ENCODE results near the gene PRKCH. TPM values are rescaled to one million over a fixed set of nuclear protein-coding genes. Genes with fewer than 3 reads are reported as not detected.
A peak's percentile ranks its signal among the peaks of the same experiment; 100 is the strongest.

The PRKCH gene
- 10 to 100 TPM; 15.9 to 19.4 (median 18.9) TPM for polyA plus RNA-seq (ENCODE audit: insufficient read length in 3 of 3)
- long read RNA-seq, donor 1 = 0 reads
- long read RNA-seq, donor 2 = 0 reads
- long read RNA-seq, donor 3, partial matches to known transcripts = 5 of 8 reads
- long read RNA-seq, donor 3, other reads (novel, unspliced or antisense) = 0 of 8 reads
- long read RNA-seq, donor 4, partial matches to known transcripts = 0 of 4 reads
- long read RNA-seq, donor 4, other reads (novel, unspliced or antisense) = 0 of 4 reads
- long read RNA-seq, donor 5 = 0 reads
- long read RNA-seq, donor 6 = 0 reads
- long read RNA-seq, donor 7, partial matches to known transcripts = 0 of 3 reads
- long read RNA-seq, donor 7, other reads (novel, unspliced or antisense) = 0 of 3 reads
- long read RNA-seq, donor 8 = 0 reads
- long read RNA-seq, donor 9, partial matches to known transcripts = 0 of 4 reads
- long read RNA-seq, donor 9, other reads (novel, unspliced or antisense) = 0 of 4 reads
- long read RNA-seq, donor 10, partial matches to known transcripts = 0 of 1 reads
- long read RNA-seq, donor 10, other reads (novel, unspliced or antisense) = 0 of 1 reads
- long read RNA-seq, donor 11, transcript PRKCH-201 (14 exons, 3,582 nt) = major isoform, 6 of 6 reads
- long read RNA-seq, donor 11, partial matches to known transcripts = 0 of 6 reads
- long read RNA-seq, donor 11, other reads (novel, unspliced or antisense) = 0 of 6 reads
- long read RNA-seq, donor 12, partial matches to known transcripts = 0 of 2 reads
- long read RNA-seq, donor 12, other reads (novel, unspliced or antisense) = 0 of 2 reads
- long read RNA-seq, donor 13 = 0 reads
- long read RNA-seq, donor 14, partial matches to known transcripts = 0 of 3 reads
- long read RNA-seq, donor 14, other reads (novel, unspliced or antisense) = 0 of 3 reads
- long read RNA-seq, donor 15, partial matches to known transcripts = 0 of 2 reads
- long read RNA-seq, donor 15, other reads (novel, unspliced or antisense) = 0 of 2 reads
- long read RNA-seq, donor 16, transcript PRKCH-201 (14 exons, 3,582 nt) = major isoform, 5 of 5 reads
- long read RNA-seq, donor 16, partial matches to known transcripts = 0 of 5 reads
- long read RNA-seq, donor 16, other reads (novel, unspliced or antisense) = 0 of 5 reads

DNA sequence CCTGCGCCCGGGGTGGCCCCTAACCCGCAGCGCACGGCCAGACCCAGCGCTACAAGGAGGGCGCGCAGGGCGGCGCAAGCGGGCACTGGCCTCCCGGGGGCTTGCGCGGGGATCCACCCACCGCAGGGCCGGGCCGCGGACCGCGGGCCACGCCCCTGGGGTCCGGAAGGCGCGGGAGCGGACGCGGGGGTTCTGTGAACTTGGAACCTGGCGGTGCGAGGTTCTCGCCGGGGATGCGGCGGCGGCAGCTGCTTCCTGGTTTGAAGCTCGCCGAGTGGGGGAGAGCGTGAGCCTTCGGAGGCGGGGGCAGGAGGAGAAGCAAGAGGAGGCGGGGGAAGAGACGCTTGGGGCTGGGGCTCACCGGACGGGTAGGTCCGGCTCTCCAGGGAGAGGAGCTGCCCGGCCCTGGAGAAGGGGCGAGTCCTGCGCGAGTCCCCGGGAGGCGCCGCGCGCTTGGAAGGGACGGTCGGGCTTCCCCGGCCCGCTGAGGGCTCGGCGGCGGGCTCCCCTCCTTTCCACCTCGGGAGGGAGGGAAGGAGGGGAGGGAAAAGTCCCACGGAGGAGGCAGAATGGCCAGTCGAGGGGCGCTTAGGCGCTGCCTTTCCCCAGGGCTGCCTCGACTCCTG is at the start of gene PRKCH:
TSS of gene PRKCH (plus strand) at position 195 of the 626 bp plus-strand sequence. CDS start 523 bp downstream, outside the sequence.
- DNase-seq (ENCODE audit: extremely low read depth in 1 of 11, low read depth in 9 of 11, low spot score in 4 of 11) = peak in 8 of 11 donors; percentile 32 to 55 (median 44)

DNA sequence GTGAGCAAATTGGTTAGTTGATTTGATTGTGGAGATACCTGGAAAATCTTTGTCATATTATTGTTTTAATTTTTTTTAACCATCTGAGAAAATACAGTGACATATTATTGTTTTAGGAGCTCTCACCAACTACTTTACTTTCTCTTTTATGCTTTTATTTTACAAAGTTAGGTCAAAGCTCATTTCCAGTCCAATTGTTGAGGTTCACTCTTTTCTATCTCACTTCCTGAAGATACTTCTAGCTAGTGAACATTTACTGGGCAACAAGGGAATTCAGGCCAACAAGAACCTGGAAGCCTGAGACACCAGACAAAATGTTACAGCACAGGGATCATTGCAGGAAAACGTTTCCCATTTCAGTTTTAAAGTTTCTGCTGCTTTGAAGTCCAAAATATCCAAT is 44.1 kb upstream of the PRKCH start:
- no peak for DNase-seq (ENCODE audit: extremely low read depth in 1 of 11, low read depth in 9 of 11, low spot score in 4 of 11)

DNA sequence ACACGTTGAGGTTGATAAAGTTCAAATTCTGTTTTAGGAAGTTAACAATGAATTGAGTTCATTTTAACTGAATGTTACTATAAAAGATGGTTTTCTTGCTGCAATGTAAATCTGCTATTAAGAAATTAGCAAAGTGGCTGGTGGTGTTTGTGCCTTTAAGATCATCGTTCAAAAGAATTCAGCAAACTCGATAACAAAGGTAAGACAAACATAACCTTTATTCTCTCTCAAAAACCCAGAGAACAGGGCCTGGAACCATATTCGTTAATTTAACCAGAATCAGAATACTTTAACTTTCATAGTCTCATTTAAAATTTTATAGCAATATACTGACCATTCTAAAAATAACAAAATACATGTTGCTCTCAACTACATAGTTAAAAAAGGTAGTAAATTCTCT is 43.6 kb upstream of the PRKCH start:
- DNase-seq (ENCODE audit: extremely low read depth in 1 of 11, low read depth in 9 of 11, low spot score in 4 of 11) = no peak

DNA sequence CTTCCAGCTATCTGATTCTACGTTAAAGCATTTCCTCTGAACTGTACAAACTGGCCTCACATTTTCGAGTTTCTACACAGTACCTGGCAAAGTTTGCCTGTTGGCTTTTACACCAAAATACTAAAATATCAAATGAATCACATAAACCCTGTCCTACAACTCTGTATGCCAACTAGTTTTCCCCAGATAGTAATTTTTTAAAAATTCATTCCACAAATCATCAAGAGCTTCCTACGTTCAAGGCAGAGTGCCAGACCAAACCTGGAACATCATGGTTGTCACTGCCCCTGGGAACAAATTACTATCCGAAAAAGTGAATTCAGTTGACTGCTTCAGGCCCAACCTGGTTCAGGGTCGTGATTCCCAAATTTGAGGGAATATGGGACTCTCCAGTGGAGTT is 42.3 kb upstream of the PRKCH start:
- no peak for DNase-seq (ENCODE audit: extremely low read depth in 1 of 11, low read depth in 9 of 11, low spot score in 4 of 11)

DNA sequence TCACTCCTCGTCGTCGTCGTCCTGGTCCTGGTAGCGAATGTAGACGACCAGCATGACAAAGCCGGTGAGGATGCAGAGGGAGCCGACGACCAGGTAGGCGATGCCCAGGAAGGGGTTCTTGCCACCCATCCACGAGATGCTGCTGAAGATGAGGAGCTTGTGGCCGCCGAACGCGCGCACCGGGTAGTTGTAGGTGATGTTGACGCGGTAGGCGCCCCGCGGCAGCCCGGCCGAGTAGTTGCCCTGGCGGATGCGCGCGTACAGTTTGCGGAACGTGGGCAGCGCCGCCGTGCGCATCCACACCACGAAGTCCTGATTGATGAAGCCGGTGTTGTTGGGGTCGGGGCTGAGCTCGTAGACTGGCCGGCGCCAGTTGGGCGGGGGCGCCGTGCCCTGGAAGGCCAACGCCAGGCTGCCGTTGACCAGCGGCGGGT is 41.3 kb upstream of the PRKCH start:
- no peak for DNase-seq (ENCODE audit: extremely low read depth in 1 of 11, low read depth in 9 of 11, low spot score in 4 of 11)

DNA sequence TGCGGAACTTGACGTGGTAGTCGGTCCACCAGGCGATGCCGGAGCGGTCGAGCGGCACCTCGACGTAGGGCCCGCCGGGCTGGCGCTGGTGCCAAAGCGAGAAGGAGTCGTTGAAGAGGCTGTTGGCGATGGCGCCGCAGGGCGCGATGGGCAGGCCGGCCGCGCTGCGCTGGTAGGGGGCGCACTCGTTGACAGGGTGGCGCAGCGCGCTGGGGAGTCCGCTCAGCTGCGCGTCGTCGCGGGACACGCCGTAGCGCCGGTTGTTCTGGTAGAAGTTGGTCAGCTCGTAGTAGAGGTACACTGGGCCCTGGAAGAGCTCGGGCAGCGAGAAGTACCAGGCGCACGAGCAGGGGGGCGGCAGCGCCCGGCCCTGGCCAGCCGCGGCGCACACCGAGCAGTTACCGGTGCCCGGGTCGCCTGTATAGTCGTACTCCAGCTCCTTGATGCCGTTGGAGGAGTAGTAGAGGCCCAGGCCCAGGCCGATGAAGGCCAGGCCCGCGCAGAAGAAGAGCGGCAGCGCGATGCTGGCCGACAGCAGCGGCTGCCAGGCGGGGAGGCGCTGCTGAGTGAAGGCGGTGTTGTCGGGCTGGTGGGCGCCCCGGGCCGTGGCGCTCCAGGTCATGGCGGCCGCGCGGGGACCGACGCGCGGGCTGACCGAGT is 40.7 kb upstream of the PRKCH start:
- DNase-seq (ENCODE audit: extremely low read depth in 1 of 11, low read depth in 9 of 11, low spot score in 4 of 11) = peak in 4 of 11 donors; percentile 37 to 57 (median 52)

DNA sequence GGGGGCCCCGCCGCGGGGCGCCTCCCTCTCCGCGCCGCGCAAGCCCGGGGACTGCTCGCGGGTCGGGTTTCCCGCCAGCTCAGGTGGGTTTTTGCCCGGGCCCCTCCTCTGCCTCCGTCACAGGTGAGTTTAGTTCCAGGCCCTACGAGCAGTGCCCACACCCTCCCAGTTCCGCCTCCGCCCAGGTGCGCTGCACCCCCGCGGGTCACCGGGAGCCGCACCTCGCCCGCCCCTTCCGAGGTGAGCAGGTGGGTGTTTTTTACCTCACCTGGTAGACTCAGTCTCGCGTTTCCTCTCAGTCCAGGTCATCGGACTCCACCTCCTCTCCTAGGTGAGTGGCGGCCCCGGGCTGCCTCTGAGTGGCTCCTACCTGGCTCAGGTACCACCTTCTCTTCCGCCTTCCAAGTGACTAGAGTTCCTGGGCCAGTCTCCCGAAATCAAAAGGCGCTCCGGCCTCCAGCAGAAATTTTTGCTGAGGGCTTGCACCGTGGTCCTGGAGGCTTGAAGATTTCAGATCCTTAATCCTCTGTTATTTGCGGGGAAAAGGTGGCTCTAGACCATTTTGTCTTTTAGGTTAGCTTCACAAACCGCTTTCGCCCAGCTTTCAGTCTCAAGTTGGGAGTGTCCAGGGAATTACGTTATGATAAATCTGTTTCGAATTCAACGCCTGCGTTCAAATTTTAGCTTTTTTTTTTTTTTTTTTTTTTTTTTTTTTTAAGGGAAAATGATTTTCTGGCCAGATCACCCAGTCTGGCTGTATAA is 40.0 kb upstream of the PRKCH start, which contains the start of gene TMEM30B:
TSS of gene TMEM30B (minus strand) at position 153 of the 762 bp plus-strand sequence. CDS start 191 bp downstream, outside the sequence.
- peak in 4 of 11 donors; percentile 31 to 50 (median 40) for DNase-seq (ENCODE audit: extremely low read depth in 1 of 11, low read depth in 9 of 11, low spot score in 4 of 11)

DNA sequence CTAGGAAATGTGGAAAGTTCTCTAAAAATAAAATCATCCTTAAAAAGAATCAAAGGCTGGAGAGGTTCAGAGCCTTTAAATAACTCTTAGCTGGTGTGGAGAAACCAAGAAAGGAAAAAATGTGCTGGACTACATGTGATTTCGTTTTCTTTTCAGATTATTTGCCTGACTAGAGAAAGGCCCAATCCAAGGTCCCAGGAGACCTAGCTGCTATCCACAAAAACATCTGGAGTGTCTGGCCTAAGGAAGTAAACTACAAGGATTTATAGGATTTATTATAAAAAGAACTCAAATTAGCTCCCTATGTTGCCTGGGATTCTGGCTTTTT is 39.5 kb upstream of the PRKCH start:
- no peak for DNase-seq (ENCODE audit: extremely low read depth in 1 of 11, low read depth in 9 of 11, low spot score in 4 of 11)

DNA sequence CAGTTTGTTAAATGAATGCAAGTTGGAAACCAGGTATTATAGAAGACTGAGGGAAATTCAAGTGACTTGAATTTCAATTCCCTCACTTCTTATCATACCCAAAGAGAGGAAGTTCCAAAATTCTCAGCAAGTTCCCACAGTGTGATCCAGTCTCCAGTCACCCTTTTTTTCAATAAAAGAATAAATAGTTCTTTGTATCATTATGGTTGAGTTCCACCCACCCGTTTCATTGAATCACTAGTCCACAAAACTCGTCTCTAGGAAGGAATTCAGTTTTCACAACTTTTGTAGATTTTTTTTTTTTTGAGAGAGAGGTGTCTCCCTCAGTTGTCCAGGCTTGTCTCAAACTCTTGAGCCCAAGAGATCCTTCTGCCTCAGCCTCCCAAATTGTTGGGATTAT is 38.6 kb upstream of the PRKCH start:
- DNase-seq (ENCODE audit: extremely low read depth in 1 of 11, low read depth in 9 of 11, low spot score in 4 of 11) = no peak

DNA sequence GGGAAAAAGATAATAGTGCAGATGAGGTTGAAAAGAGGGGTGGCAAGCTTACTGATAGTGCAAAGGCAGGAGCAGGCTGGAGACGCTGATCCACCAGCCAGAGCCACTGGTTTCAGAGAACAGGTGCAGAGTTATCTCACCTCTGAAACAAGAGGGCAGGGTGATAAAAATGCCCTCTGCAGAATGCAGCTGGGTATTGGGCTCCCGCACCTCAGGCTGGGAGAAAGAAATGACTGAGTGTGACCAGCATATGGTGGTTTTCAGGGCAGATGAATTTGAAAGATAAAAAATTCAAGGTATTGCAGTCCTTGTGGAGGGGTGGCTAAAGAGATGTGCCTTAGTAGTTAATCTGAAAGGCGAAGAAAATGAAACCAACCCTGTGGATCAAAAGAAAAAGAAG is 37.4 kb upstream of the PRKCH start:
- DNase-seq (ENCODE audit: extremely low read depth in 1 of 11, low read depth in 9 of 11, low spot score in 4 of 11) = no peak

DNA sequence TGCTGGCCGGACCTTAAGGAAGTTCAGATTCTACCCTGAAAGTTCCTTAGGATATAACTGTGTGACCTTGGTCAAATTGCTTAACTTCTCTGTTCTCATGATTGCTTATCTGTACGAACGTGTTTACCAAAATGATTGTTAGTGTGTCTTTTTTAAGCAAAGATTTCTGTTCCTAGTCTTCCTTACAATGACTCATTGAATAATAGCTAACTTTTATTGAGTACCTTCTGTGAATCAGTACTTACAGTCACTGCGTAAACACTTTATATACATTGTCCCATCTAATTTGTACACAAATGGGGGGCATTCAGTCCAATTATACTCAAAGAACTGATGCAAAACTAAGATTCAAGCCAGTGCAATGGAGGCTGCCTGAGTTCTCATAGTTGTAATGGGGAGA is 36.0 kb upstream of the PRKCH start:
- DNase-seq (ENCODE audit: extremely low read depth in 1 of 11, low read depth in 9 of 11, low spot score in 4 of 11) = no peak

DNA sequence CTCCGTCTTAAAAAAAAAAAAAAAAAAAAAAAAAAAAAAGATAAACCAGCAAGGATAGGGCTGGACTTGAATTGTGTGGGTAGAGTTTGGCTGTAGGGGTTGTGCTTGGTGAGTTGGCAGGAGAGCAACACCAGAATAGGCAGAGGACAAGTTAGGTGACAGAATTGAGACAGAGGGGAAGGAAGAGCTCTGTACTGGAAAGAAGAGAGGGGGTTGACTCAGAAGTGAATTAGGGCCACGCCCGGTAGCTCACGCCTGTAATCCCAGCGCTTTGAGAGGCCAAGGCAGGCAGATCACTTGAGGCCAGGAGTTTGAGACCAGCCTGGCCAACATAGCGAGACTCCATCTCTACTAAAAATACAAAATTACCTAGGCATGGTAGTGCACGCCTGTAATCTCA is 34.2 kb upstream of the PRKCH start:
- no peak for DNase-seq (ENCODE audit: extremely low read depth in 1 of 11, low read depth in 9 of 11, low spot score in 4 of 11)

DNA sequence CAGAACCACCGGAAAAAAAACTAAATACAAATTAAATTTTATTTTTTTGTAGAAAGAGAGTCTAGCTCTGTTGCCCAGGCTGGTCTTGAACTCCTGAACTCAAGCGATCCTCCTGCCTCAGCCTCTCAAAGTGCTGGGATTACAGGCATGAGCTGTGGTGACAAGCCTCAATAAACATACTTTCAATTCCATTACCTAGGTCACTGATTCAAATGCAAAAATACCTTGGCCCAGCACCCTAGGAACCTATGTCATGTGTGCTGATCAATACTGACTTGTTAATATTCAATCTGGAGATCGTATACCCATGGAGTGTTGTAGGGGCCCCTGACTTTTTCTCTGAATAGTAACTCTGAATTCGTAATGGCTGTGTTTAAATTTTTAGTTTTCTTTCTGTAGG is 33.2 kb upstream of the PRKCH start:
- DNase-seq (ENCODE audit: extremely low read depth in 1 of 11, low read depth in 9 of 11, low spot score in 4 of 11) = no peak

DNA sequence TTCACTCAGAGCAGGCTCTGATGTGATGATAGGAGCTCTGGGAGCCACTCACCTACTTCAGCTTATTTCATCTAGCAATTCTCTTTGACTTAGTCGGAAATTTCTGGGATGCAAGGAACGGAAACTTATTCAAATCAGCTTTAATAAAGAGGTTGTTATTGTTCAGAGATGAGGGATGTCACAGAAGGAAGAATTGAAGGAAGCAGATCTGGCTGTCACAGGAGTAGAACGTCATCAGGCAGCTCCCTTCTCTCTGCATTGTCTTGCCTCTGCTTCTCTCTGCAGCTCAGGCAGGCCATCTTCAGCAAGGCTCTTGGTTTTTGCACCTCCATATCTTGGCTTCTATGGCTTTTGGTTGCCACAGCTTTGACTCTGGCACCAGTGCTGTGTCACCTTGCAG is 32.7 kb upstream of the PRKCH start:
- no peak for DNase-seq (ENCODE audit: extremely low read depth in 1 of 11, low read depth in 9 of 11, low spot score in 4 of 11)

DNA sequence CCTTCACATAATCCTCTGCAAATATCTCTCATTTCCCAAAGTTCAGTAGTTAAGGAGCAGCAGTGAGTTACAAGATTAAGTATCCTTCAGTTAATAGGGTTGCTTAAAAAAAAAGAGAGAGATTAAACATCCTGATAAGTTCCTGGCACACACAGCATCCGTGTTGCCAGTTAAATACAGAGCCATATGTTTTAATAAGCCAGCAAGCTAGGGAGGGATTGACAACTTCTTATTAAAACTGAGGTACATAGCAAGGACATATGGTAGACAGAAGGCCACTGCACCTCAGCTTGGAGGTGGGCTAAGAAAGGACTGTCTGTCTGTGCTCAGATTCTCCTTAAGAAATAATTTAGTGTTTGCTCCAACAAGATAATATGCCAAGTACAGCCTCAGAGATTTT is 30.7 kb upstream of the PRKCH start:
- no peak for DNase-seq (ENCODE audit: extremely low read depth in 1 of 11, low read depth in 9 of 11, low spot score in 4 of 11)

DNA sequence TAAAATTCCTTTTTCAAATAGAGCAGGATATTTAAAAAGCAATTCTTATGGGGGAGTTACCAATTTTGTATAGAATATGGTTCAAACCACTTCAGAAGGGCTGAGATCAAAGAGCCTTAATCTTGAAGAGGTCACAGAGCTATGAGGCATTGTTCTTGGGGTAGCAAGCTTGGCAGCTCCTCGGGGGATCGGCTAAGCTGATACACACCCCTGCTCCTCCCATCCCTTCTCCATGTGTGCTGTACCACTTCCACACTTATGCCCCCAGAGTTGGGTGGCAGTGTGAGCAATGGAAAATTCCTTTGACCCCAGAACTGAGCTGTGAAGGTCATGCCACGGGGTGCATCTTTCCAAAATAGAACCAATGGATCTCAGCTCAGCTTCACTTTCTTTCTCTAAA is 25.2 kb upstream of the PRKCH start:
- DNase-seq (ENCODE audit: extremely low read depth in 1 of 11, low read depth in 9 of 11, low spot score in 4 of 11) = no peak

DNA sequence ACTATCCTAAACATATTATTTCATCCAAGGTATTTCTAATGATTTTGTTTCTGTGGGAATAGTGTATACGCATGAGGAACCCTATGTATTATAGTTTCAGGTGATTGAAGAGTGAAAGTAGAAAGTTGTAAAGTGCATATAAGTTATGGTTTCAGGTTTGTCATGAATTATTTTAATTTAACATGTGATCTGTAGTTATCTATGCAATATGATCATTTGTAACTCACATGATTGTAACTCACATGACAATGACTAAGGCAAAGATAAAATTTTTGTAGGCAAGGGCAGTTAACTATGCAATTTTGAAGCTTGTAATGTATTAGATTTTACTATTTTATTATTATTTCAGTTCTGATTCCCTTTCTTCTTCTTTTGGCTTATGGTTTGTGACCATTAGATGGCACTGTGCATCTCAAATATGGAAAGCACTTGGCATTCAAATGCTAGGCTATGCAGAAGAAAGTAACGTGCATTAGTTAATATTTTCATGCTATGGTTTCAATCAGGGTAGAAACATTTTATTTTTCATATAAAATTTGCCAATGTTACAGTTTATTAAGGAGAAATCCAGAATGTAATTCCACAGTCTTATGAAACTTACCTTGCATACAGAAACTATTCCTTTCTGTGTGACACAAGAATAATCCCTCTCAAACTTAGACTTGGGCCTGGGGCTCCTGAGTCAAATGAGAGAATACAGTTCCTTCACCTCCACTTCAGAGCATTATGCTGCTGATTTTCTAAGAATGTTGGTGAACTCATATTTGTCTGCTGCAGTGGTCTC is 24.5 kb upstream of the PRKCH start:
- DNase-seq (ENCODE audit: extremely low read depth in 1 of 11, low read depth in 9 of 11, low spot score in 4 of 11) = peak in 2 of 11 donors; percentile 10 to 12
